GM12873 (cell line): Measurements from ENCODE around the gene LPCAT1.

Experiments
- CTCF ChIP-seq: IDR thresholded peaks from 2 replicates; pipeline ENCODE4 v1.5.1; 2012; ENCODE audit warnings: low read depth, mild to moderate bottlenecking, moderate library complexity, low read length, control low read depth; ENCODE audit not compliant: insufficient read depth; ENCODE audit errors: missing control alignments

The LPCAT1 gene

GRCh38 chr5:1499851-1500250, 23.9 kb downstream of the LPCAT1 start:
- no peak for TF ChIP-seq CTCF

DNA sequence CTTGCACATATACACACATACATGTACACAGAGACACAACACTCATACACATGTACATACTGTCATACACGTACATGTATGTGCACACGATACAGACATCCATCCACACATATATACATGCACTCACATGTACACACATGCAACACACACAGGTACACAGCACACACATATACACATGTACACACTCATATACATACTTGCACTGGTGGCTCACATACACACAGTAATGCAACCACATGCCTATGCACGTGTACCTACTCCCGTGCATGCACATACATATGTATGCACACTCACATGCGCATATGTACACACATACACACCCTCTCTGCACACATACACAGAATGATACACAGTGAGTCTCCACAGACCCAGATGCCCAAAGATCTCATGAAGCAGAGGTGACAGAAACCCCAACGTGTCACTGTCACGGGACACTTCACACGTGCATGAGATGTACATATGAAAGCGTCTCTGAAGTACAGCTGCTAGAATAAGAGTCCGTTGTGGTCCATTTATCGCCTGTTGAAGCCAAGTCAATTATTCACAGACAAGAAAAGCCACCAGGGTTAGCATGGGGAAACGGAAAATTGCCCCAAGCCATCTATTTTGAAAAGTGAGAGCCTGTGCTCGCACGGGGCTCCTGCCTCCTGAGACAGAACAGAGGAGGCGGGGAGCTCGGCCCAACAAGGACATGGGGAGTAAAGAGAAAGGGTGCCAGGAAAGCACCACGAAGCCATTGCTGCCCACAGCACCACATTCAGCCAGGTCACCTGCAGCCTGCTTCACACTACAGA, 24.9 kb downstream of the LPCAT1 start:
- TF ChIP-seq CTCF, result no peak

- no peak for TF ChIP-seq CTCF
Observed at GRCh38 chr5:1497795-1498622, 25.8 kb downstream of the LPCAT1 start.

DNA sequence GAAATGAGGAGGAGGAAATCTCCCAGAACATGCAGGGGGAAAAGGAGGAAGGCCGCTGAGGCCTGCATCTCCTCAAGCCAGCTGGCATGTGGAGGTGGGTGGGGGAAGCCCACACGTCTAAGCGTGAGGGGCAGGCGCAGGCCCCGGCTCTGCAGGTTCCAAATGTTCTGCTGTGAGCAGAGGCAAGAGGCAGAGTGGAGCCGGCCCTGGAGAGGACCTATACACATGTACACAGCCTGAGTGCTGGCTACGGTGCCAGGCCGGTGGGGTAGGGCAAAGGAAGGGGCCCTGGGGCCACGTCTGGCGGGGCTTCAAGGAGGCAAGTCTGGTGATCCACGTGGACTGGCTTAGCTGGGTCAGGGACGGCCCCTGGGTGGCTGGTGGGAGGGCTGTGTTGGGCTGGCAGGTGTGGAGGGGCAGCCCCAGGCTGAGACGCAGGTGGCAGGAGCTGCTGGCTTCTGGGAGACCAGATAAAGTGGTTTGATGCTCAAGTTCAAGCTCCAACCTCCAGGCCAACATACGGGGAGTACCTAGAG, 26.4 kb downstream of the LPCAT1 start:
- no peak for TF ChIP-seq CTCF

DNA sequence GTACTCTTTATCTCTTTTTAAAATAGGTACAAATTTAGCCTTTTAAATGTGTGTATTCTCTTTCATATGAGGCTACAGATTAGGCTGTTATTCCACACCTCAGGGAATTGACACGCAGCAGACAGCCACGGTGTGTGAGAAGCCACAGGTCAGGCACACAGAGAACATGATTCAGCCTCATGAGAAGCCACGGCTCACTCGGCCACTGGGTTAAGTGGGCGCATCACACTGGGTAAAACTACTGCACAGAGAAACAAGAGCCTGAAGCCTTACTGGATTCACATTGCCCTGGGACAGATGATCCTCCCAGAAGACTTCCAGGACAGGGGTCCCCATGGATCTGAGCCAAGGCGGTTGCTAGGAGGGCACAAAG, 28.2 kb downstream of the LPCAT1 start:
- no peak for TF ChIP-seq CTCF

DNA sequence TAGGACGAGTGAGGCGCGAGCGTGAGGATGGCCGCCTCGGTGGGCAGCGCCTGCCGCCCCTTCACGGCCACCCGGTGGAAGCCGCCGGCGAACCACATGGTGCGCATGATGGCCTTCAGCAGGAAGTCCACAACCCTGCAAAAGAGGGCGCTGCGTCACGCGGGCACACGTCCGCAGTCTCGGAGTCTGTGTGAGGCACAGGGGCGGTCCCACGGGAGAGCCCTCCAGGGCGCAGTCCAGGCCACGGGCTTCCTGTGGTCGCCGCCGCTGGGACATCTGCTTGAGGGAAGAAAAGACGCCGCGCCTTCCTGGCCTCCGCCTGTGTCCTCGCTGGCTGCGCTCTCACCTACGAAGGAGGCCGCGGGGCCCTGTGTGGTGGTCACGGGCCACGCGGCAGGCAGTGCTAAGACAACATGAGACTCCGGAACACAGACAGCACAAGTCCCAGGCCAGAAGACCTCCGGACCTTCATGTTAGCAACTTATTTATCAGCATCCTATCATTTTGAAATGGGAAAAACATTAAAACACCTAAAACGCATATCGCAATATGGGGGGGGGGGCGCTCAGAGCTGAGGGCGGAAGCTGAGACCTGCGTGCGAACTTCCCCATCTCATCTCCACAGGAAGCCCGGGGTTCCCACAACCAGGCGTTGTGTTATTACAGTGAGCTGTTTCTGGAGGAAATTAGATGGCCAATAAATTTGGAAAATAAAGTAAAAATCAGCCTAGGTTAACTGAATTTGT, 28.8 kb downstream of the LPCAT1 start:
- no peak for TF ChIP-seq CTCF

GRCh38 chr5:1493941-1494340, 29.8 kb downstream of the LPCAT1 start:
- TF ChIP-seq CTCF, result no peak
